HEK293T (cell line): ENCODE results near the gene EFEMP1.

ENCODE experiments used
- CTCF ChIA-PET: fragments of 350-600 bp; formaldehyde crosslinking; extraction: SDS; loops from one replicate; lab custom pipeline; 2021; ENCODE audit warnings: antibody characterized with exemption, inconsistent platforms; lab: Yijun Ruan, JAX
- POLR2A ChIA-PET: fragments of 350-600 bp; formaldehyde crosslinking; extraction: SDS; loops from one replicate; lab custom pipeline; 2020; ENCODE audit warnings: antibody characterized with exemption, inconsistent platforms; lab: Yijun Ruan, JAX
- DNase-seq: peaks from one replicate; pipeline ENCODE4 v3.0.0; 2012; ENCODE audit warnings: mixed read lengths; ENCODE audit errors: extremely low spot score
- ARNT ChIP-seq: fragments of 450-650 bp; IDR thresholded peaks from 2 replicates; pipeline ENCODE4 v1.6.1; 2017; ENCODE audit warnings: mild to moderate bottlenecking
- BHLHE40 ChIP-seq: fragments of 450-650 bp; IDR thresholded peaks from 2 replicates; pipeline ENCODE4 v1.6.1; 2016; ENCODE audit warnings: mild to moderate bottlenecking, moderate library complexity, borderline replicate concordance
- CTBP1 ChIP-seq: fragments of 450-650 bp; IDR thresholded peaks from 2 replicates; pipeline ENCODE4 v1.6.1; 2016; ENCODE audit warnings: borderline replicate concordance
- ELF4 ChIP-seq: fragments of 450-650 bp; IDR thresholded peaks from 2 replicates; pipeline ENCODE4 v1.6.1; 2017; ENCODE audit warnings: antibody characterized with exemption
- FOXA1 ChIP-seq: fragments of 450-650 bp; IDR thresholded peaks from 2 replicates; pipeline ENCODE4 v1.6.1; 2016; ENCODE audit warnings: mild to moderate bottlenecking
- FOXK2 ChIP-seq: fragments of 450-650 bp; IDR thresholded peaks from 2 replicates; pipeline ENCODE4 v1.6.1; 2016; ENCODE audit warnings: mild to moderate bottlenecking
- FOXM1 ChIP-seq: fragments of 450-650 bp; IDR thresholded peaks from 2 replicates; pipeline ENCODE4 v1.6.1; 2017; ENCODE audit warnings: mild to moderate bottlenecking, borderline replicate concordance
- HDGF ChIP-seq: fragments of 450-650 bp; IDR thresholded peaks from 2 replicates; pipeline ENCODE4 v1.6.1; 2017; ENCODE audit warnings: antibody characterized with exemption, borderline replicate concordance
- L3MBTL2 ChIP-seq: fragments of 450-650 bp; conservative IDR thresholded peaks from 2 replicates; pipeline ENCODE4 v1.6.1; 2016; ENCODE audit warnings: mild to moderate bottlenecking
- LEF1 ChIP-seq: fragments of 450-650 bp; IDR thresholded peaks from 2 replicates; pipeline ENCODE4 v1.6.1; 2017; ENCODE audit warnings: mild to moderate bottlenecking, borderline replicate concordance
- NFRKB ChIP-seq: fragments of 450-650 bp; IDR thresholded peaks from 2 replicates; pipeline ENCODE4 v1.6.1; 2016; ENCODE audit warnings: mild to moderate bottlenecking, moderate library complexity
- PKNOX1 ChIP-seq: fragments of 450-650 bp; IDR thresholded peaks from 2 replicates; pipeline ENCODE4 v1.6.1; 2016
- SP1 ChIP-seq: fragments of 450-650 bp; IDR thresholded peaks from 2 replicates; pipeline ENCODE4 v1.6.1; 2017
- SUZ12 ChIP-seq: fragments of 450-650 bp; IDR thresholded peaks from 2 replicates; pipeline ENCODE4 v1.6.1; 2016; ENCODE audit warnings: mild to moderate bottlenecking
- TARDBP ChIP-seq: fragments of 450-650 bp; IDR thresholded peaks from 2 replicates; pipeline ENCODE4 v1.6.1; 2016
- ZNF384 ChIP-seq: fragments of 450-650 bp; IDR thresholded peaks from 2 replicates; pipeline ENCODE4 v1.6.1; 2016

EFEMP1 gene

GRCh38 chr2:55875434-55876135 is 48.0 kb downstream of the EFEMP1 start:
- POLR2A ChIA-PET, result no interaction called here
- TF ChIP-seq BHLHE40 (no peak), SP1 (no peak), L3MBTL2 (no peak), NFRKB (no peak), FOXM1 (no peak), HDGF (no peak), PKNOX1 (no peak), CTBP1 (no peak), FOXK2 (no peak), FOXA1 (no peak), ARNT (no peak), ZNF384 (no peak), SUZ12 (no peak), TARDBP (no peak), LEF1 (no peak)
- no peak for DNase-seq
- CTCF ChIA-PET, result no interaction called here

DNA sequence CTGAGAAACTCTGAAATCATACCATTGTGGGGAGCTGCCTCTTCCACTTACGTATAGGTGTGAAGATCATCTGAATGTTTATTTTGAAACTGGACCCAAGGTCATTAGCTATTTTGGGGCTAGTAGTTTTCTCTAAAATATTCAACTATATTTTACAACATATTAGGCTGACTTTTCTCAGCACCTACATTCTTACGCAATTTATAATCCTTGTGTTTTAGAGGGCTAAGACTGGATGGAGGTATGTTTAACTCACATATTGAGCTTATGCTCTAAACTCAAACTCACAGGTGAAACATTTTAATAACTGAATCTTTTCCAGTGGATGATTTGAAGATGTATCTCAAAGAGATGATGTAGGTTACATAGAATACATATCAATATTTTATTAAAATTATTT is 49.2 kb downstream of the EFEMP1 start:
- ChIA-PET CTCF (interaction anchor here (0.7 to 1.2 kb wide), 3 partner anchors 13 to 103 kb away, joined by 3 to 6 read pairs (median 3); no protein-coding TSS in a partner anchor), POLR2A (no interaction called here)
- no peak for DNase-seq

DNA sequence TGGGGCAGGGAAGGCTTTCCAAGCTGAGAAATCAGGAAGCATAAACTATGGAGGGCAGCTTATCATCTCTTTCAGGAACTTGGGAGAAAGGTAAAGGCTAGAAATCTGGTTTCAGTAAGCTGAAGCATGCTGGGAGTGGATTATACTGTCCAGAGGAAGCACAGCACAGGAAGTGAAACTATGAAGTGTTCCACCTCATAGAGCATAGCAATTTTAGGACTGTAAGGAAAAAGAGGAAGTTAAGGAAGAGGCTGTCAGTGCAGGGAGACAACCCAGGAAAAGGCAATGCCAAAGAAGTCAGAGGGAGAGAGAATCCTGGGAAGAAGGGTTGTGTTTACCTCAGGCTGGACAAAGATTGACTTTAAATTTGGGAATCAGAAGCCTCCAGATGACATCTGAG is 51.9 kb downstream of the EFEMP1 start:
- DNase-seq, result no peak
- ChIA-PET POLR2A (no interaction called here), CTCF (no interaction called here)
- TF ChIP-seq LEF1 (no peak), TARDBP (no peak), SUZ12 (no peak), ELF4 (no peak), FOXK2 (no peak), NFRKB (no peak), ARNT (no peak), BHLHE40 (no peak), SP1 (no peak), ZNF384 (no peak), L3MBTL2 (no peak), FOXA1 (no peak), PKNOX1 (no peak), FOXM1 (no peak), CTBP1 (no peak), HDGF (no peak)

More for the DNA sequence above, 49.2 kb downstream of the EFEMP1 start:
- TF ChIP-seq SUZ12, result no peak
- TF ChIP-seq ELF4, result no peak

GRCh38 chr2:55869637-55870325 is 53.8 kb downstream of the EFEMP1 start:
- POLR2A ChIA-PET, result no interaction called here
- CTCF ChIA-PET, result no interaction called here
- DNase-seq, result no peak

GRCh38 chr2:55865096-55865835 is 58.3 kb downstream of the EFEMP1 start:
- ChIA-PET POLR2A (no interaction called here), CTCF (no interaction called here)
- TF ChIP-seq PKNOX1 (no peak), FOXK2 (no peak), TARDBP (no peak), CTBP1 (no peak), ARNT (no peak), L3MBTL2 (no peak), BHLHE40 (no peak), NFRKB (no peak), HDGF (no peak), LEF1 (no peak), FOXM1 (no peak), ELF4 (no peak), SUZ12 (no peak), ZNF384 (no peak), SP1 (no peak), FOXA1 (no peak)
- DNase-seq, result no peak

More at GRCh38 chr2:55869637-55870325, 53.8 kb downstream of the EFEMP1 start:
- no peak for TF ChIP-seq ZNF384
- no peak for TF ChIP-seq FOXK2
- no peak for TF ChIP-seq LEF1
- TF ChIP-seq SP1, result no peak
- no peak for TF ChIP-seq NFRKB
